GM23338 (cell line): ENCODE results near the gene XKR7.

Source experiments
- CREB1 ChIP-seq: fragments of 250-450 bp; sonication (Bioruptor Pico); IDR thresholded peaks from 2 replicates; pipeline ENCODE4 v1.5.0; 2020; ENCODE audit warnings: low read depth, mild to moderate bottlenecking, moderate library complexity
- CTCF ChIP-seq, 2 experiments: fragments of 200-600 bp in 1 of 2; sonication (generic) in 1 of 2; conservative IDR thresholded peaks; 2 replicates each; pipeline versions ENCODE4 v1.5.1 to v1.6.1; 2016 to 2017; ENCODE audit warnings: antibody characterized with exemption in 2 of 2, low read depth in 2 of 2, mild to moderate bottlenecking in 2 of 2, moderate library complexity in 1 of 2
- ETS1 ChIP-seq: IDR thresholded peaks from 2 replicates; pipeline ENCODE4 v1.6.1; 2016; ENCODE audit warnings: antibody characterized with exemption
- EZH2 ChIP-seq: fragments of 200-600 bp; sonication (generic); IDR thresholded peaks from one replicate; pipeline ENCODE4 v1.8.0; 2017; ENCODE audit warnings: antibody characterized with exemption, mild to moderate bottlenecking, low read depth; ENCODE audit not compliant: unreplicated experiment
- EZH2phosphoT487 ChIP-seq: fragments of 200-600 bp; sonication (generic); IDR thresholded peaks from one replicate; pipeline ENCODE4 v1.8.1; 2018; ENCODE audit warnings: antibody characterized with exemption; ENCODE audit not compliant: unreplicated experiment
- JUNB ChIP-seq: IDR thresholded peaks from one replicate; pipeline ENCODE4 v1.6.1; 2016; ENCODE audit warnings: antibody characterized with exemption; ENCODE audit not compliant: unreplicated experiment
- POLR2AphosphoS5 ChIP-seq: IDR thresholded peaks from 2 replicates; pipeline ENCODE4 v1.6.1; 2016; ENCODE audit warnings: antibody characterized with exemption, low read depth
- ZNF331 ChIP-seq: fragments of 250-450 bp; sonication (Bioruptor Pico); IDR thresholded peaks from 2 replicates; pipeline ENCODE4 v1.5.0; 2020; ENCODE audit warnings: low read depth, mild to moderate bottlenecking, moderate library complexity
- TF ChIP-seq, protein P1 (sequence below): IDR thresholded peaks from one replicate; pipeline ENCODE4 v1.6.1; 2018; ENCODE audit warnings: antibody characterized with exemption; ENCODE audit not compliant: unreplicated experiment

GRCh38 chr20:32021091-32021490 is 53.1 kb downstream of the XKR7 start:
- TF ChIP-seq CTCF (conservative IDR thresholded peaks at IDR 0.05; ENCODE audit: low read depth in 2 of 2) (no peak), POLR2AphosphoS5 (no peak), EZH2 (no peak), ZNF331 (CRISPR knock-in tag) (no peak), CREB1 (CRISPR knock-in tag) (no peak), ETS1 (no peak), EZH2phosphoT487 (no peak), JUNB (no peak)
- TF ChIP-seq, protein P1, sequence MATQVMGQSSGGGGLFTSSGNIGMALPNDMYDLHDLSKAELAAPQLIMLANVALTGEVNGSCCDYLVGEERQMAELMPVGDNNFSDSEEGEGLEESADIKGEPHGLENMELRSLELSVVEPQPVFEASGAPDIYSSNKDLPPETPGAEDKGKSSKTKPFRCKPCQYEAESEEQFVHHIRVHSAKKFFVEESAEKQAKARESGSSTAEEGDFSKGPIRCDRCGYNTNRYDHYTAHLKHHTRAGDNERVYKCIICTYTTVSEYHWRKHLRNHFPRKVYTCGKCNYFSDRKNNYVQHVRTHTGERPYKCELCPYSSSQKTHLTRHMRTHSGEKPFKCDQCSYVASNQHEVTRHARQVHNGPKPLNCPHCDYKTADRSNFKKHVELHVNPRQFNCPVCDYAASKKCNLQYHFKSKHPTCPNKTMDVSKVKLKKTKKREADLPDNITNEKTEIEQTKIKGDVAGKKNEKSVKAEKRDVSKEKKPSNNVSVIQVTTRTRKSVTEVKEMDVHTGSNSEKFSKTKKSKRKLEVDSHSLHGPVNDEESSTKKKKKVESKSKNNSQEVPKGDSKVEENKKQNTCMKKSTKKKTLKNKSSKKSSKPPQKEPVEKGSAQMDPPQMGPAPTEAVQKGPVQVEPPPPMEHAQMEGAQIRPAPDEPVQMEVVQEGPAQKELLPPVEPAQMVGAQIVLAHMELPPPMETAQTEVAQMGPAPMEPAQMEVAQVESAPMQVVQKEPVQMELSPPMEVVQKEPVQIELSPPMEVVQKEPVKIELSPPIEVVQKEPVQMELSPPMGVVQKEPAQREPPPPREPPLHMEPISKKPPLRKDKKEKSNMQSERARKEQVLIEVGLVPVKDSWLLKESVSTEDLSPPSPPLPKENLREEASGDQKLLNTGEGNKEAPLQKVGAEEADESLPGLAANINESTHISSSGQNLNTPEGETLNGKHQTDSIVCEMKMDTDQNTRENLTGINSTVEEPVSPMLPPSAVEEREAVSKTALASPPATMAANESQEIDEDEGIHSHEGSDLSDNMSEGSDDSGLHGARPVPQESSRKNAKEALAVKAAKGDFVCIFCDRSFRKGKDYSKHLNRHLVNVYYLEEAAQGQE = no peak
